H1 (cell line): ENCODE results near the gene UNC93A. TPM values are rescaled to one million over a fixed set of nuclear protein-coding genes. Genes with fewer than 3 reads are reported as not detected.

Experiments
- CTCF ChIA-PET: fragments of 300-600 bp; sonication (Branson Sonifier 250); formaldehyde crosslinking; loops from one replicate; lab custom pipeline; 2021; ENCODE audit not compliant: partially characterized antibody; lab: Charles Lee
- POLR2A ChIA-PET: fragments of 300-600 bp; sonication (Branson Sonifier 250); formaldehyde crosslinking; loops from one replicate; lab custom pipeline; 2021; ENCODE audit warnings: inconsistent platforms; ENCODE audit not compliant: partially characterized antibody; lab: Charles Lee
- DNase-seq, 2 experiments: peaks; one replicate each; pipeline versions ENCODE4 v3.0.0 to v3.0.0-alpha.2; 2010 to 2022; ENCODE audit warnings: low spot score in 2 of 2, low read depth in 1 of 2, mixed read lengths in 1 of 2
- FAIRE-seq: peaks from 2 replicates; lab custom pipeline; 2011; peaks lifted over from hg19 to GRCh38; lab: Jason Lieb, UNC
- H2AFZ ChIP-seq: 2 replicates; pipeline ENCODE4 v1.8.1; 2012; ENCODE audit warnings: low read length, inconsistent platforms
- H2AK5ac ChIP-seq: 2 replicates; pipeline ENCODE4 v1.6.1; 2013; ENCODE audit warnings: low read depth, low read length
- H2BK120ac ChIP-seq: replicated peaks from 2 replicates; pipeline ENCODE3; 2013; ENCODE audit warnings: low read depth, low read length, inconsistent platforms
- H2BK12ac ChIP-seq: 2 replicates; pipeline ENCODE4 v1.6.1; 2013; ENCODE audit warnings: low read depth, low read length
- H2BK15ac ChIP-seq: 2 replicates; pipeline ENCODE4 v1.6.1; 2013; ENCODE audit warnings: low read length
- H2BK20ac ChIP-seq: 2 replicates; pipeline ENCODE4 v1.6.1; 2013; ENCODE audit warnings: low read length
- H2BK5ac ChIP-seq: 2 replicates; pipeline ENCODE4 v1.6.1; 2013; ENCODE audit warnings: low read depth, low read length
- H3K14ac ChIP-seq: 2 replicates; pipeline ENCODE4 v1.6.1; 2013; ENCODE audit warnings: inconsistent platforms; ENCODE audit not compliant: insufficient read length
- H3K18ac ChIP-seq: 2 replicates; pipeline ENCODE4 v1.6.1; 2013; ENCODE audit warnings: low read length; ENCODE audit errors: extremely low read depth
- H3K23ac ChIP-seq: 2 replicates; pipeline ENCODE4 v1.6.1; 2013; ENCODE audit warnings: inconsistent platforms; ENCODE audit not compliant: insufficient read length
- H3K23me2 ChIP-seq: 2 replicates; pipeline ENCODE4 v1.6.1; 2013; ENCODE audit warnings: low read depth, low read length
- H3K27ac ChIP-seq: 2 replicates; pipeline ENCODE4 v1.6.1; 2011; ENCODE audit warnings: low read depth, low read length, inconsistent platforms
- H3K27me3 ChIP-seq, 4 experiments: replicated peaks in 1 of 4; 1 replicate in 1 of 4; 2 replicates in 3 of 4; pipeline versions ENCODE4 v1.6.1 to v1.8.1; 2011 to 2013; ENCODE audit warnings: low read length in 3 of 4, mild to moderate bottlenecking in 3 of 4, inconsistent platforms in 2 of 4, mixed read lengths in 2 of 4, moderate library complexity in 1 of 4; ENCODE audit not compliant: control insufficient read depth in 3 of 4, insufficient read depth in 3 of 4; ENCODE audit errors: extremely low read depth in 1 of 4
- H3K36me3 ChIP-seq, 4 experiments: 2 replicates each; pipeline versions ENCODE4 v1.6.1 to v1.8.1; 2011 to 2013; ENCODE audit warnings: mild to moderate bottlenecking in 4 of 4, low read length in 3 of 4, moderate library complexity in 2 of 4, control low read depth in 1 of 4, inconsistent platforms in 1 of 4; ENCODE audit not compliant: insufficient read depth in 4 of 4, control insufficient read depth in 2 of 4
- H3K4ac ChIP-seq: replicated peaks from 2 replicates; pipeline ENCODE3; 2013; ENCODE audit warnings: low read length, low read depth, mixed read lengths, inconsistent platforms; ENCODE audit not compliant: insufficient read length
- H3K4me1 ChIP-seq, 4 experiments: replicated peaks in 1 of 4; 1 replicate in 1 of 4; 2 replicates in 3 of 4; pipeline versions ENCODE4 v1.6.1 to v1.8.1; 2011 to 2013; ENCODE audit warnings: low read length in 3 of 4, inconsistent platforms in 2 of 4, mixed read lengths in 1 of 4; ENCODE audit not compliant: insufficient read depth in 4 of 4, control insufficient read depth in 3 of 4
- H3K4me2 ChIP-seq, 2 experiments: 2 replicates each; pipeline versions ENCODE4 v1.6.1 to v1.8.1; 2011 to 2013; ENCODE audit warnings: low read depth in 2 of 2, low read length in 2 of 2, control low read depth in 1 of 2, inconsistent platforms in 1 of 2, mild to moderate bottlenecking in 1 of 2; ENCODE audit not compliant: insufficient read depth in 1 of 2
- H3K4me3 ChIP-seq, 4 experiments: fragments of 200-600, 300-600 bp in 1 of 4; sonication (generic), shearing (Covaris generic), sonication (Bioruptor Twin) in 1 of 4; 2 replicates each; pipeline versions ENCODE4 v1.5.1 to v1.8.1; 2011 to 2016; ENCODE audit warnings: low read length in 4 of 4, low read depth in 3 of 4, control low read depth in 2 of 4, inconsistent platforms in 2 of 4, mild to moderate bottlenecking in 2 of 4, mixed read lengths in 1 of 4, moderate library complexity in 1 of 4; ENCODE audit not compliant: insufficient read depth in 2 of 4; ENCODE audit errors: extremely low read depth in 1 of 4
- H3K56ac ChIP-seq: replicated peaks from 2 replicates; pipeline ENCODE3; 2013; ENCODE audit warnings: low read depth, mild to moderate bottlenecking, mixed read lengths, low read length, inconsistent platforms; ENCODE audit not compliant: insufficient read length
- H3K79me1 ChIP-seq: 2 replicates; pipeline ENCODE4 v1.6.1; 2013; ENCODE audit warnings: low read depth, low read length, control low read depth
- H3K79me2 ChIP-seq, 2 experiments: 2 replicates each; pipeline versions ENCODE4 v1.6.1 to v1.8.1; 2012 to 2013; ENCODE audit warnings: low read length in 2 of 2, mild to moderate bottlenecking in 2 of 2, inconsistent platforms in 1 of 2; ENCODE audit not compliant: insufficient read depth in 2 of 2, control insufficient read depth in 1 of 2
- H3K9ac ChIP-seq, 4 experiments: replicated peaks in 1 of 4; 1 replicate in 1 of 4; 2 replicates in 3 of 4; pipeline versions ENCODE4 v1.6.1 to v1.8.1; 2011 to 2013; ENCODE audit warnings: low read depth in 3 of 4, low read length in 3 of 4, control low read depth in 2 of 4, mild to moderate bottlenecking in 2 of 4, moderate library complexity in 2 of 4, inconsistent platforms in 1 of 4; ENCODE audit errors: extremely low read depth in 1 of 4
- H3K9me3 ChIP-seq, 2 experiments: 2 replicates each; pipeline versions ENCODE4 v1.6.1 to v1.8.1; 2012 to 2013; ENCODE audit warnings: mild to moderate bottlenecking in 2 of 2, moderate library complexity in 2 of 2, control low read depth in 1 of 2, inconsistent platforms in 1 of 2, low read depth in 1 of 2, low read length in 1 of 2, mixed read lengths in 1 of 2; ENCODE audit not compliant: insufficient read depth in 2 of 2
- H4K20me1 ChIP-seq, 2 experiments: replicated peaks in 1 of 2; 2 replicates each; pipeline versions ENCODE3 to v1.8.1; 2011 to 2013; ENCODE audit warnings: inconsistent platforms in 2 of 2, low read length in 2 of 2, mild to moderate bottlenecking in 1 of 2; ENCODE audit not compliant: insufficient read depth in 2 of 2, control insufficient read depth in 1 of 2
- H4K5ac ChIP-seq: 2 replicates; pipeline ENCODE4 v1.6.1; 2013; ENCODE audit warnings: low read length, low read depth, mixed read lengths, inconsistent platforms; ENCODE audit not compliant: insufficient read length
- H4K8ac ChIP-seq: 2 replicates; pipeline ENCODE4 v1.8.0; 2013; ENCODE audit warnings: mild to moderate bottlenecking, moderate library complexity, low read length, inconsistent platforms; ENCODE audit not compliant: insufficient read depth; ENCODE audit errors: extremely low read depth
- H4K91ac ChIP-seq: replicated peaks from 2 replicates; pipeline ENCODE3; 2013; ENCODE audit warnings: low read length, mixed read lengths, inconsistent platforms; ENCODE audit not compliant: insufficient read length
- WGBS, 2 experiments: shearing (Covaris generic) in 1 of 2; methylation state at CpG; one replicate each; pipeline versions ENCODE4 v1.1.6 to v1.1.7; 2013 to 2015; ENCODE audit warnings: low lambda C conversion rate in 2 of 2, mixed read lengths in 2 of 2, inconsistent platforms in 1 of 2, low coverage in 1 of 2, missing lambda C conversion rate in 1 of 2; ENCODE audit not compliant: insufficient replicate concordance in 2 of 2, insufficient coverage in 1 of 2, insufficient read length in 1 of 2; ENCODE audit errors: extremely low coverage in 1 of 2, missing lambda C conversion rate in 1 of 2; 5-methylcytosine and 5-hydroxymethylcytosine counted together
- polyA plus RNA-seq, 7 experiments: library from polyadenylated mRNA; depleted of rRNA in 3 of 7; stranded (reverse) in 5 of 7; unstranded in 2 of 7; fragments of >200 nt in 5 of 7; fragments of 200-250 nt in 2 of 7; gene quantifications; 1 replicate in 5 of 7; 2 replicates in 1 of 7; 4 replicates in 1 of 7; pipeline versions ENCODE4 v1.2.1 to v1.2.3, GENCODE V29; 2011 to 2013; ENCODE audit warnings: missing spikeins in 2 of 7, mixed read lengths in 2 of 7
- total RNA-seq: library from RNA; stranded (reverse); fragmentation: NEBNext Ultra II Directional; extraction: Animal tissue kit (Norgen Biotek cat#: 25700); gene quantifications from 2 replicates; pipeline ENCODE4 v1.2.1, GENCODE V29; 2021

UNC93A gene
- total and polyA plus RNA-seq, 2 of the 8 experiments (the other 6 are each of a cell fraction or from before 2014, with no cell fraction given) = 0.39 TPM; not detected in 1

DNA sequence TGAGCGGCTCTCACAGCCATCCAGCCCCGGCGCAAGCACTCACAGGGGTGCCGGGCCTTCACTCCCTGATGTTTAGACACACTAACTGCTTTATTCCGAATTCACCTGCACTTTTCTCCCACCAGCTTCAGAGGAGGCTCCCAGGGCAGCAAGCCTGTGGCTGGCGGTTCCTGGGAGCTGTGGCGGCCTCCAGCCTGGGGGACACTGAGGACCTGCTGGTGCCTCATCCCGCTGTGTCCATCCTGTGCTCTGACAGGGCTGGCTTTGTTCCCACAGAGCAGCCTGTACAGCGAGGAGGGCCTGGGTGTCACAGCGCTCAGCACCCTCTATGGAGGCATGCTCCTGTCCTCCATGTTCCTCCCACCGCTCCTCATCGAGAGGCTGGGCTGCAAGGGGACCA, 3.1 kb downstream of the UNC93A start:
- Histone ChIP-seq H3K4me3 (no peak overlapping the region), H4K91ac (peak overlapping the region; percentile 17), H4K20me1 (no peaks in the 10 kb centered on the region), H4K8ac (no peak overlapping the region), H3K9me3 (no peaks in the 10 kb centered on the region), H3K27me3 (no peaks in the 10 kb centered on the region), H2BK12ac (0 out of 2 replicates have a peak overlapping the region, but pooled peaks have one; percentile 17), H2AK5ac (no peak overlapping the region), H3K18ac (no peak overlapping the region), H2BK20ac (0 out of 2 replicates have a peak overlapping the region, but pooled peaks have one; percentile 72), H3K4ac (no peak overlapping the region), H4K5ac (no peak overlapping the region), H3K4me2 (no peak overlapping the region), H3K4me1 (peaks cover 0 to 10% (median 3%) of the 10 kb centered on the region in 4 experiments; a peak in 2 of 7 replicates), H2BK120ac (no peak overlapping the region), H3K79me2 (no peaks in the 10 kb centered on the region), H2AFZ (no peak overlapping the region), H3K79me1 (no peaks in the 10 kb centered on the region), H3K27ac (no peak overlapping the region), H3K23me2 (no peaks in the 10 kb centered on the region; the same call in 1 of the 2 replicates), H3K14ac (no peak overlapping the region), H3K9ac (no peak overlapping the region), H2BK5ac (no peak overlapping the region), H3K36me3 (no peaks in the 10 kb centered on the region), H3K23ac (no peak overlapping the region), H3K56ac (no peak overlapping the region), H2BK15ac (no peak overlapping the region)
- CTCF ChIA-PET = interaction anchor here (0.7 to 3.5 kb wide), 5 partner anchors 52 to 131 kb away, joined by 3 to 10 read pairs (median 3); no protein-coding TSS in a partner anchor
- FAIRE-seq = no peak
- POLR2A ChIA-PET = no interaction called here
- 88% methylated on average over 12 of the region's 12 CpGs; no CpG with 5 or more reads in 1 of the 2 experiments for WGBS, 2 experiments
- no peak for DNase-seq
